ENCODE results near the gene ASCC2.

The ASCC2 gene

DNA sequence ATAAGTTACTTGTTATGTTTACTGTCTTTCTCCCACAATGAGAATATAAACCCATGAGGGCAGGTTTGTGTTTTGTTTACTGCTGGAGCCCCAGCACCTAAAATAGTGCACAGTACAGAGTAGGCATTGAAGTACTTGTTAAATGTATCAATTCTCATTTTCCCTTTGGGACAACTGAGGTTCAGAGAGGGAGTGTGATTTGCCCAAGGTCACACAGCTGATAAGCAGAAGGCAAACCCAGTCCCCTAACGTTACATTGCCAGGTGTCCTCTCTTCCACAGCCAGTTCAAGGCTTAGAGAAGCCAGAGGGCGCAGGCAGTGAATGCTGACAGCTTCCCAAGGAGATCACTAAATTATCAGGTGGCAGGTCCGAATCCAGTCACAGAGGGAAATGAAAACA is 88.0 kb downstream of the ASCC2 start:
- no peak overlapping the region for H3K4me3 ChIP-seq (ENCODE audit: low read length)
- H3K9me3 ChIP-seq (ENCODE audit: low read length): no peaks in the 10 kb centered on the region
- peaks cover 15% of the 10 kb centered on the region for H3K36me3 ChIP-seq (ENCODE audit: insufficient read depth, low read length)
- H3K4me1 ChIP-seq (ENCODE audit: insufficient read depth, low read length): no peaks in the 10 kb centered on the region
- no peak overlapping the region for H2AFZ ChIP-seq (ENCODE audit: low read depth, low read length)
- H3K27me3 ChIP-seq (ENCODE audit: insufficient read depth, low read length): no peaks in the 10 kb centered on the region

DNA sequence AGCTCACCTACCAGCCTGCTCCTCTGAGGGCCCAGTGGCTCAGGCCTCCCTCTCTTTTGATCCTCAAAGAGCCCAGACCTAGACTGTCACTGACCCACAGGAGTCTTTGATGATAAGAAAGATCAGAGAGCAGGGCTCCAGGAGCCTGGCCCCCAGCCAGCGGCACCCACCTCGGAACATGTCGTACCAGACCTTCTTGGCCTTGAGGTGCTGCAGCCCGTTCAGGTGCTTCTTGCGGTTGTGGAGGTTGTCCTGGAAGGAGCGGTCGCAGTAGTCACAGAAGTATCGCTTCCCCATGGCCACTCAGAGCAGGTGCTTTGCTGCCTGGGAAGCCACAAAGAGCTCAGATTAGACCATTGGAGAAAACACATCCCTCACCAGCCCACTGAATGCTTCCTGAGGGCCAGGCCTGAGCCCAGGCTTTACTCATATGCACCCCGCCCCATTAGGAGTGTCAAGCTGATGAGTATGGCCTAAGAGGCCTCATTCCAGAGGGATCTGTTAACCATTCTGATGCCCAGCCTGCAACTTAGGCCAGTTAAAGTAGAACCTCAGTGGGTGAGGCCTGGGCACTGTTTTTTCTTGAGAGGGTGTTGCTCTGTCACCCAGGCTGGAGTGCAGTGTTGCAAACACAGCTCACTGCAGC is 89.7 kb downstream of the ASCC2 start:
- H3K4me3 ChIP-seq (ENCODE audit: low read length): no peak overlapping the region
- no peaks in the 10 kb centered on the region for H3K9me3 ChIP-seq (ENCODE audit: low read length)
- peaks cover 15% of the 10 kb centered on the region for H3K36me3 ChIP-seq (ENCODE audit: insufficient read depth, low read length)
- H3K27me3 ChIP-seq (ENCODE audit: insufficient read depth, low read length): no peaks in the 10 kb centered on the region
- no peaks in the 10 kb centered on the region for H3K4me1 ChIP-seq (ENCODE audit: insufficient read depth, low read length)
- no peak overlapping the region for H2AFZ ChIP-seq (ENCODE audit: low read depth, low read length)

DNA sequence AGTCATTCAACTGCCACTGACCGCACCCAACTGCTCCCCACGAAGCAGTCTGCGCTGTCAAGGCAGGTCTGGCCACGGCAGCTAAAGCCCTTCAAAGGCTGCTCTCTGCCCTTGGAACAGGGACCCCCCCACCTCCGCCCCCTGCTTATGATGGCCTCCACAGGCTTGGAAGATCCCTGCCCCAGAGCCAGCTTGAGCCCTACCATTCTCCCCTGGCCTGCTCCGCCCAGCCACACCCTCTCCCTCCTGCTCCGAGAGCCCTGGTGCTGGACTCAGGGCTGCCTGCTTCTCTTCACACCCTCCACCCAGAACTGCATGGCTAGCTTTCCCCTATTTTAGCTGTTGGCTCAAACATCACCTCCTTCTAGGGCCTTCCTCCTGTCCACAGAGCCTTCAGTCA is 90.2 kb downstream of the ASCC2 start:
- H3K4me1 ChIP-seq (ENCODE audit: insufficient read depth, low read length): no peaks in the 10 kb centered on the region
- no peaks in the 10 kb centered on the region for H3K27me3 ChIP-seq (ENCODE audit: insufficient read depth, low read length)
- H3K4me3 ChIP-seq (ENCODE audit: low read length): no peak overlapping the region
- no peaks in the 10 kb centered on the region for H3K9me3 ChIP-seq (ENCODE audit: low read length)
- H3K36me3 ChIP-seq (ENCODE audit: insufficient read depth, low read length): peaks cover 15% of the 10 kb centered on the region
- H2AFZ ChIP-seq (ENCODE audit: low read depth, low read length): no peak overlapping the region

DNA sequence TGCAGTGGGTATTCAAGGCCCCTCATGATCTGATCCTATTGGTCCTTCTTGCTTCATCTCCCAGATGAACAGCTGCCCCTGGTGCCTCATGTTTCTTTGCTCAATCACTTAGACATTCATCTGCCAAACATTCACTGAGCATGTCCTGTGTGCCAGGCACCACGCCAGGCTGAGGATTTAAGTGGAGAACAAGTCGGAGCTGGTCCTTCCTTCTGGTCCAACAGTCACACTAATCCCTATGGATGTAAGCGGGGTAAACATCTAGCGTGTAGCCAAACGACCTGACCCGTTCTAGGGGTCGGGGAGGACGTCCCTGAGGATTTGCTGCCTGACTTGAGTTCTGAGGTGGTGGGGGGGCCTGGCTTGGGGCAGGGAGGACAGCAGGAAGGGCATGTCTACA is 93.2 kb downstream of the ASCC2 start:
- Histone ChIP-seq H3K36me3 (ENCODE audit: insufficient read depth, low read length) (peaks cover 19% of the 10 kb centered on the region), H3K4me1 (ENCODE audit: insufficient read depth, low read length) (no peaks in the 10 kb centered on the region), H3K9me3 (ENCODE audit: low read length) (no peaks in the 10 kb centered on the region), H2AFZ (ENCODE audit: low read depth, low read length) (no peak overlapping the region), H3K27me3 (ENCODE audit: insufficient read depth, low read length) (no peaks in the 10 kb centered on the region), H3K4me3 (ENCODE audit: low read length) (no peak overlapping the region)

DNA sequence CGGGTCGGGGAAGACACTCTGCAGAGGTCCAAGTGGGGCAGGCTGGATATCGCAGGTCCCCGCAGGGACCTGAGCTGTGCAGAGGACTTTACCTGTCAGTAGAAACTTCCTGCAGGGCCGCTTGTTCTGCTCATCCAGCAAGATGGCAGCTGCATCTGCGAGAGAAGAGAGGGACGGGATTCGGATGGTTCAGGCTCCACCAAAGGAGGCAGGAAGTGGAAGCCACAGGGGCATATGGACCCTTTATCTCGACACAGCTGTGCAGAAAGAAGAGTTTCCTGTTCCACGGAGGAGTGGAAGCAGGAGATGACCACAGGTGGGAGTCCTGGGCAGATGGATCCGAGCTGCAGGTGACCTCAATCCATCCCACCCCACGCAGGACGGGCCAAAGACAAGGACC is 95.7 kb downstream of the ASCC2 start:
- H3K4me3 ChIP-seq (ENCODE audit: low read length): no peak overlapping the region
- no peaks in the 10 kb centered on the region for H3K27me3 ChIP-seq (ENCODE audit: insufficient read depth, low read length)
- no peak overlapping the region for H2AFZ ChIP-seq (ENCODE audit: low read depth, low read length)
- no peaks in the 10 kb centered on the region for H3K4me1 ChIP-seq (ENCODE audit: insufficient read depth, low read length)
- no peaks in the 10 kb centered on the region for H3K9me3 ChIP-seq (ENCODE audit: low read length)
- peaks cover 10% of the 10 kb centered on the region for H3K36me3 ChIP-seq (ENCODE audit: insufficient read depth, low read length)

DNA sequence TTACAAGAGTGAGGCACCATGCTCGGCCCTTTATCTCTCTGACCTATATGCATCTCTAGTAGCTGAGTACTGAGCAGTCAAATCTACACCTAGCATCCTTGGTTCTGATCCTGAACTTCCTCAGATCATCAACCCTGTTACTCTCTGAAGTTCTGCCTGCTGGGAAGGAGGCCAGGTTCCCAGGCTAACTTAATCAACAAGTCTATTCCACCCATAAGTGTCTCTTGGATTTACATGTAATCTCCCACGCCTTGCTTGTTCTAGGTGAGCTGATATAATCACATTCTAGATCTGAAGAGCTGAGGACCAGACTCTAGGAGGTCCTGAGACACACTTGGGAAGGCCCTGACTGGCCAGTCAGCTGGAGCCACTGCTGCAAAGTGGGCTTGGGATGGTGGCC is 96.1 kb downstream of the ASCC2 start:
- Histone ChIP-seq H3K36me3 (ENCODE audit: insufficient read depth, low read length) (peaks cover 9% of the 10 kb centered on the region), H3K27me3 (ENCODE audit: insufficient read depth, low read length) (no peaks in the 10 kb centered on the region), H3K4me3 (ENCODE audit: low read length) (no peak overlapping the region)

DNA sequence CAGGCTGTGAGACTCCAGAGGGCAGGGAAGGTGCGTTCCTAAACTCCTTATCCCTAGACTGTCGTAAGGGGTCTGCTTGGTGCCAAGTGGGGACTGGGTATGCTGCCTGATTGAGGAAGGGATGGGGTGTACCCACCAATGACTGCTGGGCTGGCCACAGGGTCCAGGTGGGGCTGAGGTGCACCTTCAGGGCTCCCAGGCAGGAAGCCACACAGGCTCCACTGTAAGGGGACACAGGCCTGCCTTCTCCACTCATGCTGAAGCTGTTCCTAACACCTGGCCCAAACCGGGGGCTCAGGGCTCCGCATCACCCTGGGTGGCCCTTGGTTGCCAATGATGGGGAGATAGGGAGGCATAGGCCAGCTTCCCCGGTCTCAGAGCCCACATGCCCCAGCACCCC is 97.9 kb downstream of the ASCC2 start:
- Histone ChIP-seq H3K27me3 (ENCODE audit: insufficient read depth, low read length) (no peaks in the 10 kb centered on the region), H3K9me3 (ENCODE audit: low read length) (no peaks in the 10 kb centered on the region), H2AFZ (ENCODE audit: low read depth, low read length) (no peak overlapping the region), H3K36me3 (ENCODE audit: insufficient read depth, low read length) (peaks cover 4% of the 10 kb centered on the region), H3K4me1 (ENCODE audit: insufficient read depth, low read length) (no peaks in the 10 kb centered on the region), H3K4me3 (ENCODE audit: low read length) (no peak overlapping the region)

More for the DNA sequence above, 96.1 kb downstream of the ASCC2 start:
- Histone ChIP-seq H3K9me3 (ENCODE audit: low read length) (no peaks in the 10 kb centered on the region), H3K4me1 (ENCODE audit: insufficient read depth, low read length) (no peaks in the 10 kb centered on the region), H2AFZ (ENCODE audit: low read depth, low read length) (no peak overlapping the region)

DNA sequence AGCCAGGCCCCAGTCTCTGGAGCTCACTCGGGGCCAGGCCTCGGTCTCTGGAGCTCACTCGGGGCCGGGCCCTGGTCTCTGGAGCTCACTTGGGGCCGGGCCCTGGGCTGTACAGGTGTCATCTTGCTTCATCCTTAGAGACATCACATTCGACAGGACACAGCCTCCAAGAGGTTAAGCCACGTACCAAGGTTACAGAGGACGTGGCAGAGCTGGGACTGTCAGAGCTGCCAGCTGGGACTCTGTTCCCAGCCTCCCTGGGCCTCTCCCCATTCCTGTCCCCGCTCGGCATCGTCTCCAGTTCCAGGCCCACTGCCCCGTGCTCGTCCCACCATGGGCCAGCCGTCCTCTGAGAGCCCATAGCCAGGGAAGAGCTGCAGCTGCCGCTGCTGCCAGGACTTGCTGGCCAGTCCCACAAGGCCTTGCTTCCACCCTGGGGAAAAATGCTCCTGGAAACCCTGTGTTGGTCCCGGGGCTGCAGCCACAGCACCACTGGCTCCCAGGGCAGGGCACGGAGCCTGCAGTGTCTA is 98.7 kb downstream of the ASCC2 start:
- H3K9me3 ChIP-seq (ENCODE audit: low read length): no peaks in the 10 kb centered on the region
- H3K27me3 ChIP-seq (ENCODE audit: insufficient read depth, low read length): no peaks in the 10 kb centered on the region
- no peak overlapping the region for H2AFZ ChIP-seq (ENCODE audit: low read depth, low read length)
- H3K4me3 ChIP-seq (ENCODE audit: low read length): no peak overlapping the region
- no peaks in the 10 kb centered on the region for H3K4me1 ChIP-seq (ENCODE audit: insufficient read depth, low read length)
- peaks cover 4% of the 10 kb centered on the region for H3K36me3 ChIP-seq (ENCODE audit: insufficient read depth, low read length)
